RWPE1 (cell line): ENCODE measurements around the gene PGF.

Experiments
- CTCF ChIA-PET: fragments of 350-600 bp; sonication (Branson Sonifier 250); formaldehyde crosslinking; extraction: SDS; loops from one replicate; lab custom pipeline; 2021; lab: Yijun Ruan, JAX
- POLR2A ChIA-PET: fragments of 400-600 bp; formaldehyde crosslinking; extraction: SDS; loops from one replicate; lab custom pipeline; 2020; ENCODE audit warnings: antibody characterized with exemption; ENCODE audit not compliant: low non-redundant PET; lab: Yijun Ruan, JAX
- DNase-seq: peaks from one replicate; pipeline ENCODE4 v3.0.0; 2012; ENCODE audit warnings: low spot score
- H3K27ac ChIP-seq: fragments of 450-650 bp; 2 replicates; pipeline ENCODE4 v1.5.1; 2017
- CTCF ChIP-seq: fragments of 450-650 bp; conservative IDR thresholded peaks from 2 replicates; pipeline ENCODE4 v1.5.1; 2017; ENCODE audit warnings: low read depth, mild to moderate bottlenecking

PGF gene

GRCh38 chr14:74893614-74894091 lies 61.7 kb downstream of the PGF start:
- CTCF ChIA-PET: interaction anchor here (1.0 to 1.6 kb wide), 3 partner anchors 11 to 16 kb away, joined by 3 to 10 read pairs (median 3); no protein-coding TSS in a partner anchor
- POLR2A ChIA-PET: no interaction called here
- no peak for TF ChIP-seq CTCF
- H3K27ac ChIP-seq: no peak overlapping the region
- DNase-seq: no peak

GRCh38 chr14:74892745-74893144 lies 62.7 kb downstream of the PGF start:
- CTCF ChIA-PET: interaction anchor here (0.6 to 1.6 kb wide), 4 partner anchors 12 to 15 kb away, joined by 3 to 10 read pairs (median 4); no protein-coding TSS in a partner anchor

GRCh38 chr14:74891870-74892269 lies 63.5 kb downstream of the PGF start:
- no peak overlapping the region for H3K27ac ChIP-seq
- TF ChIP-seq CTCF: no peak
- ChIA-PET CTCF (interaction anchor here (0.6 to 1.6 kb wide), 2 partner anchors 13 to 14 kb away, joined by 6 to 10 read pairs; no protein-coding TSS in a partner anchor), POLR2A (no interaction called here)
- DNase-seq: no peak

More at GRCh38 chr14:74892745-74893144, 62.7 kb downstream of the PGF start:
- DNase-seq: no peak
- POLR2A ChIA-PET: no interaction called here
- no peak overlapping the region for H3K27ac ChIP-seq
- TF ChIP-seq CTCF: no peak
